ENCODE measurements around the gene ARCN1. TPM values are rescaled to one million over a fixed set of nuclear protein-coding genes. Genes with fewer than 3 reads are reported as not detected.
A peak's percentile ranks its signal among the peaks of the same experiment; 100 is the strongest.

The ARCN1 gene
- polyA plus RNA-seq, 3 donors from 2014 or later, result 99.9 to 164 (median 157) TPM

DNA sequence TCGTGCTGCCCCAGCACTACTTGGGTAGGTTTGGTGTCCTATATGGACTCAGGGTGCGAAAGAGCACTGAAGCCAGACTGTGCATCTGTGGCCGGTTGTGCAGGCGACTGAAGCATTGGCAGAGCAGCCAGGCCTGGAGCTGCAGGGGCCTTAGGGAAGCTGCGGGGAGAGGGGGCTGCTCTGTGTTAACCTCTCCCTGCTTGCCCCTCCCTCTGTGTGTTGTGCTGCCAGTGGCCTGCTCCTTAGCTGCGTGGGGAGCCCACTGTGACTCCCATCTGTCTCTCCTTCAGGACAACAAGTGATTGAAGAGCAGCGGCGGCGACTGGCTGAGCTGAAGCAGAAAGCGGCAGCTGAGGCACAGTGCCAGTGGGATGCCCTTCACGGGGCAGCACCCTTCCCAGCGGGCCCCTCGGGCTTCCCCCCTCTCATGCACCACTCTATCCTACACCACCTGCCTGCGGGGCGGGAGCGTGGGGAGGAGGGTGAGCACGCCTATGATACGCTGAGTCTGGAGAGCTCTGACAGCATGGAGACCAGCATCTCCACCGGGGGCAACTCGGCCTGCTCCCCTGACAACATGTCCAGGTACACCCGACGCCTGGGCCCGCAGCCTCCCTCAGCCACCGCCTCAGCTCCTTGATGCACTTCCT, 73.0 kb downstream of the ARCN1 start:
- DNase-seq, result no peak
- Mint-ChIP-seq H3K27ac (no peak overlapping the region), H3K9me3 (no peaks in the 10 kb centered on the region), H3K4me1 (no peaks in the 10 kb centered on the region), H3K36me3 (no peaks in the 10 kb centered on the region), H3K4me3 (no peak overlapping the region), H3K27me3 (ENCODE audit: low read depth in 3 of 3) (peaks cover 0 to 2% (median 0%) of the 10 kb centered on the region in 3 donors)

DNA sequence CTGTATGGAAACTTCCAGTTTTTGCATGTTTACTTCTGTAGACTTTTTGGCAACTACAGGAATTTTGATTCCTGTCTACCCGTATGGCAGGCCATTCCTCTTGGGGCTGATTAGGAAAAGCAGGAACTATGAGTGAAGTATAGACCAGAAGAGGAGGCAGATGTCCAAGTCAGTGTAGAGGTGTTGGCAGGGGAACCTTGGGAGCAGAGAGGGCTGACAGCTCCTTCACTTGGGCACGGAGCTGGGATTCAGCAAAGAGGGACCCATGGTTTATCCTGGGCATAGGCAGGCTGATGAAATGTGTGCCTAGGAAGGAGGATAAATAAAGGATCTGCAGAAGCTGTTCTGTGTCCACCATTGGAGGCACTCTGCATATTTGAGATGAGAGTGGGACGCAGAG, 74.2 kb downstream of the ARCN1 start:
- Mint-ChIP-seq H3K27me3 (ENCODE audit: low read depth in 3 of 3) (peaks cover 0 to 2% (median 2%) of the 10 kb centered on the region in 3 donors), H3K9me3 (no peaks in the 10 kb centered on the region), H3K4me3 (no peak overlapping the region), H3K36me3 (no peaks in the 10 kb centered on the region), H3K4me1 (no peaks in the 10 kb centered on the region), H3K27ac (no peak overlapping the region)
- no peak for DNase-seq

DNA sequence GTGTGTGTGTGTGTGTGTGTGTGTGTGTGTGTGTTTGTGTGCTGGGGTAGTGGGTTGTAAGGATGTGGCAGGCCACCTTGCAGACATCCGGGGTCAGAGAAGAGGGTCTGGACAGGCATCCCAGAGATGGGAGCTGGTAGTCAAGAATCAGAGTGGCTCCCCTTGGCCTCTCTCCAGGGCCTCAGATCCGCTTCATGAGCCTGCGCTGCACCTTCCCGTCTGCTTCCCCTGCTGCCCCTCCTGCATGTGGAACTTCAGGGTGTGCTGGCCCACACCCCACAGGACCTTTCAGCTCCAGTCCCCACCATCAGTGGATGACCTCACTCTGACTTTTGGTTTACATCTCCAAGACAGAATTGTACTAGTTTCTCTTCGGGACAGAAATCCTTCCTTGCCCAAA, 76.1 kb downstream of the ARCN1 start:
- Mint-ChIP-seq H3K4me3 (no peak overlapping the region), H3K36me3 (no peaks in the 10 kb centered on the region), H3K27ac (no peak overlapping the region), H3K9me3 (no peaks in the 10 kb centered on the region), H3K27me3 (ENCODE audit: low read depth in 3 of 3) (peaks cover 0 to 2% (median 2%) of the 10 kb centered on the region in 3 donors), H3K4me1 (peaks cover 0 to 8% of the 10 kb centered on the region in 2 donors)
- DNase-seq, result no peak

DNA sequence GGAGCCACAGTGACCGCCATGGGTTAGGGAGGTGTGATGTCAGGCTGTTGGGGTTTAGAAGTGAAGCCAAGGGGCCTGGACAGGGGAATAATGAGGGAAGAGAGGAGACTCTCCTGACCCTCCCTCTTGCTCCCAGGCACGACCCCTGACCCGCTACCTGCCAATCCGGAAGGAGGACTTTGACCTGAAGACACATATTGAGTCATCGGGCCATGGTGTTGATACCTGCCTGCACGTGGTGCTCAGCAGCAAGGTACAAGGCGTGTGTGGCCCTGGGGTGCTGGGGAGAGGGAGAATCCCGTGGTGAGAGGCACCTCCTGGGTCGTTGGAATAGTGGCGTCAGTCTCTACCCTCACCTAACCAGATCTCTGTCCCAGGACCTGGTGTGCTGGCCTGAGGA, 77.7 kb downstream of the ARCN1 start:
- H3K27ac Mint-ChIP-seq, result no peak overlapping the region
- no peak overlapping the region for H3K4me3 Mint-ChIP-seq
- H3K4me1 Mint-ChIP-seq, result peaks cover 0 to 8% of the 10 kb centered on the region in 2 donors
- no peak for DNase-seq
- H3K9me3 Mint-ChIP-seq, result no peaks in the 10 kb centered on the region
- no peaks in the 10 kb centered on the region for H3K36me3 Mint-ChIP-seq
- H3K27me3 Mint-ChIP-seq (ENCODE audit: low read depth in 3 of 3), result peaks cover 0 to 2% (median 2%) of the 10 kb centered on the region in 3 donors

DNA sequence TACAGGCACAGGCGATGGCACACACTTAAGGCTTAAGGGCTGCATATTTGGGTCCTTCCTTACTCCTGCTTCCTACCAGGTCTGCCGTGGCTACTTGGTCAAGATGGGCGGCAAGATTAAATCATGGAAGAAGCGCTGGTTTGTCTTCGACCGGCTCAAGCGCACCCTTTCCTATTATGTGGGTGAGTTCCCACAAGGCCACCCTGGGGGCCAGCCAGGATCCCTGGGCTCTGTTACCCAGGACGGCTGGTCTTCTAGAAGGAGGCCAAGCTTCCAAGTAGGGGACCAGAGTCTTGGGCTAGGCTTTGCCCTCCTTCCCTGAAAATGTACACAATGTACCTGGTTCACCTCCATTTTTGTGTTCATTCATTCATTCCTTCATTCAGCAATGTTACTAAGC, 78.2 kb downstream of the ARCN1 start:
- peaks cover 0 to 4% (median 2%) of the 10 kb centered on the region in 3 donors for H3K27me3 Mint-ChIP-seq (ENCODE audit: low read depth in 3 of 3)
- H3K27ac Mint-ChIP-seq, result no peak overlapping the region
- peaks cover 0 to 8% of the 10 kb centered on the region in 2 donors for H3K4me1 Mint-ChIP-seq
- no peaks in the 10 kb centered on the region for H3K36me3 Mint-ChIP-seq
- no peaks in the 10 kb centered on the region for H3K9me3 Mint-ChIP-seq
- no peak for DNase-seq
- H3K4me3 Mint-ChIP-seq, result no peak overlapping the region

DNA sequence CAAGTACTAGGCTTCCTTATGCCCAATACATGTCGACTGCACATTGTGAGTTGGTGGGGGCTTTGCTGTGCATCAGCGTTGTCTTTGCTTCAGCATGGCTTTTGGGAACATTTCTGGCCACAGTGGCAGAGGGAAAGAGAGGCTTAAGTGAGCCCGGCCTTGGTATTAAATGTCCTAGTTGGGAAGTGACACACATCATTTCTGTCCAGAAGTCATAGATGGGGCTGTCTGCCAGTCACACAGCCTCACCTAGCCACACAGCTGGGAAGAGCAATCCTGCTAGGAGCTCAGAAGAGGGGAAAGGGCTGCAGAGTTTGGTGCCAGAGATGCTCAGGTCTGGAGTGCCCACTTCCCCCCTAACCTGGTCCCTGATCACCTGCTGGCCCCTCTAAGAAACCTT, 79.6 kb downstream of the ARCN1 start:
- no peak for DNase-seq
- no peaks in the 10 kb centered on the region for H3K36me3 Mint-ChIP-seq
- H3K4me1 Mint-ChIP-seq, result peaks cover 0 to 8% of the 10 kb centered on the region in 2 donors
- H3K4me3 Mint-ChIP-seq, result no peak overlapping the region
- H3K27me3 Mint-ChIP-seq (ENCODE audit: low read depth in 3 of 3), result peaks cover 0 to 4% (median 2%) of the 10 kb centered on the region in 3 donors
- no peaks in the 10 kb centered on the region for H3K9me3 Mint-ChIP-seq
- H3K27ac Mint-ChIP-seq, result peak overlapping the region in 1 of 6 donors; percentile 33

Other genes starting within 250 kb of the ARCN1 start
- gene CD3D, start 229.7 kb upstream of the ARCN1 start, polyA plus RNA-seq, result 10 to 100 TPM; 19.8 to 97.2 (median 20.5) TPM
- gene CD3G, start 228.1 kb upstream of the ARCN1 start, polyA plus RNA-seq, result 10 to 100 TPM in 2 of 3 donors, 1 to 10 TPM in 1; 4.1 to 40.7 (median 10.8) TPM
- gene UBE4A, start 212.8 kb upstream of the ARCN1 start, polyA plus RNA-seq, result 10 to 100 TPM; 13.7 to 26.3 (median 14.1) TPM
- gene ATP5MG, start 170.8 kb upstream of the ARCN1 start, polyA plus RNA-seq, result 100 to 1,000 TPM; 448 to 825 (median 551) TPM
- gene KMT2A, start 135.9 kb upstream of the ARCN1 start, polyA plus RNA-seq, result 10 to 100 TPM in 1 of 3 donors, 1 to 10 TPM in 2; 3.2 to 22.5 (median 6.6) TPM
- gene TTC36, start 44.9 kb upstream of the ARCN1 start, polyA plus RNA-seq, result under 1 TPM; 0.37 to 0.50 (median 0.50) TPM
- gene TMEM25, start 41.2 kb upstream of the ARCN1 start, polyA plus RNA-seq, result 10 to 100 TPM in 2 of 3 donors, 1 to 10 TPM in 1; 9.6 to 16.8 (median 10.8) TPM
- 1 to 10 TPM; 5.9 to 8.1 (median 7.4) TPM for gene IFT46, start 6.5 kb upstream of the ARCN1 start, polyA plus RNA-seq
- under 1 TPM in 1 of 3 donors, not detected in 2; 0.17 TPM for gene PHLDB1, start 35.2 kb downstream of the ARCN1 start, polyA plus RNA-seq
- gene TREH, start 107.2 kb downstream of the ARCN1 start, polyA plus RNA-seq, result not detected
- 100 to 1,000 TPM in 1 of 3 donors, 10 to 100 TPM in 2; 61.4 to 124 (median 90.2) TPM for gene DDX6, start 218.8 kb downstream of the ARCN1 start, polyA plus RNA-seq